Measurements from ENCODE around the gene TCEA3.
A peak's percentile ranks its signal among the peaks of the same experiment; 100 is the strongest.

TCEA3 gene

DNA sequence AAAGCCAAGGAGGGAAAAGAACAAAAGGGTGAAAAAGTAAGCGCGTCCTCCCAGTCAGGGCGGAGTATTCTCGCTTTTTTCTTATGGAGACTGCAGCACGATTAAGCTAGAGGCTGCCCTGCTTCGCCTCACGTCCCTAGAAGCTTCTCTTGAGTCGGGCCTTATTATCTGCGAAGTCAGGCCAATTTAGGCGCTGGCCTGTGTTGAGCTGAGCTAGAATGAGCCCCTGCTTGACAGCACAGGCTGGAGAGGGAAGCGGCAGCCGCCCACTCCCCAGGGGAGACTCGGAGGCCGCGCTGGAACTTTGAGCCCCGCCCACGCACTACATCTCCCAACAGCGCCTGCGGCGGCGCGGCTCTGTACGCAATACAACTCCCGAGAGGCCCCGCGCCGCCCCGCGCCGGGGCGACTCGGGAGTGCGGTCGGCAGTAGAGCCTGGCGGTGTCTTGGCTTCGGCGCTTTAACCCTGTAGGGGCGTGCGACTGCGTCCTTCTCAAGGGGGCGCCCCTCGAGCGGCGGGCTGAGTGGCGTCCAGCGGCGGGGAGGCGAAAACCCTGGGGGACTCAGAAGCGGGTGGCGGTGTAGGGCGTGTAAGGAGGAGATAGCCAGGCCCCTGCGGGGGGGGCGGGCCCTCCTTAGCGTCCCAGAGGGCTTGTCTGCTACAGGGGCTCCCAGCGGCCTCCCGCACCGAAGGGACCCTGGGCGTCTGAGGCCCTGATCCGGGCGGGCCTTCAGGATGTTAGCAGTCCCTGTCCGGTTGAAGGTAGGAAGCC, 55.8 kb downstream of the TCEA3 start:
- DNase-seq (ENCODE audit: low read depth, low spot score), result peak; percentile 97

DNA sequence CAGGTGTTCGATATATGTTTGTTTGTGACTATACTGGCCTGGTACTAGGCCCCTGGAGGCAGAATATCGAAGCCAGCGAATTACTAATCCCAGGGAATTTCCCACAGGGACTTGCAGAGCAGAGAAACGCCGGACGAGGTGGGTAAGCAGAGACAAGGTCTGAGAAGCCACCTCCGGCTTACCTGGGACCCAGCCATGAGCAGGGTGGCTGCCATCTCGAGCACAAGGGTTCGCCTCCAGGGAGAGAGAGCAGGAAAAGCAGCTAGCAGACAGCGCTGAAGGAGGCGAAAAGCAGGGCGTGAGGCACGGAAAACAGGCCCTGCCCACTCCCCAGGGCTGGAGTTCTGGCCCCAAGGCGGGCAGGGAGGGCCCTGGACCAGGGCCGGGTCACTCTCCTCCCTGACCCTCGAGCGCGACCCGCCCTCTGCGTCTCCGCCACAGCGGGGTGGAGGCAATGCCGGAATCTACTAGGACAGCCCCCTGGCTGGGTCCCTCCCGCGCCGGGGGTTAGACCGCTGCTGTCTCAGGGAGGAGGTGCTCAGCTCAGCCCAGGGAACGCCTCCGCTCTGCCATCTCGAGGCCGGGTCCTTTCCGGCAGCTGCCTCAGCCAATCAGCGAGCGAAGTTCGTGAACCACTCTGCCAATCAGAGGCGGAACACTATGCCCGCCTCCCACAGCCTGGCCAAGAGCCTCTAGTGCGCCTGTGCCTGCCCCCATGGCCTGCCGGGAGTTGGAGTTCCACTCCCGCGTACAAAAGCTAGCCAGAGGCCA, 56.6 kb downstream of the TCEA3 start:
- DNase-seq (ENCODE audit: low read depth, low spot score), result peak; percentile 100

DNA sequence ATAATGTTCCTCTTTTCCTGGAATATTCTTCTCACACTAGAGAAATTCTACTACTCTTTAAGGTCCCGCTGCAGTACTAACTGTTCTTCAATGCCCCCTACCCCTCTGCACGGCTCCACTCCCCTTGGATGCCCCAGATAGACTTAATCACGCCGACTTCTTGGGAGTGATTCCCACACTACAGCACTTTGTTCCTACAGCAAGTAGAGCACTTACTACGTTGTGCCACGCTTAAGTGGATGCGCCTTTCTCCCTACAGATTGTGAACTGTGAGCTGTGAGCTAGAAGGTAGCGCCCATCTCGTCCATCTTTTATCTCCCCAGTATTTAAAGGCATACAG, 57.1 kb downstream of the TCEA3 start:
- DNase-seq (ENCODE audit: low read depth, low spot score), result no peak

DNA sequence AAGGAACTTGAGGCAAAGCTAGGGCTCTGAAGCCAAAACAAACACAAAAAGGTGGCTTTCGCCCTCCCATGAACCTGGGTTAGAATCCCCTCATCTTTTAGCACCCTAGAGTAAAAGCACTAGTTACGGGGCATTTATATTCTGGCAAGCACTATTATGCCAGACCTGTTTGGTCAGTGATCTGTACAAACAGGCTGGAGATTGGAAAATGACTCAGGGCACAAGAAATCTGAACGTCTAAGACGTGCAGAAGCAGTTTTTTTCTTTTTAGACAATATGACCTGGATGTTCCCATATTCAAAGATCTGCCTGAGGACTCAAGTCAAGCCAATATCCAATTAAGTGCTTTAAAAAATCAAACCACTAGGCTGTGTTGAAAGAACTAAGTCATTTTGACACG, 58.0 kb downstream of the TCEA3 start:
- no peak for DNase-seq (ENCODE audit: low read depth, low spot score)

DNA sequence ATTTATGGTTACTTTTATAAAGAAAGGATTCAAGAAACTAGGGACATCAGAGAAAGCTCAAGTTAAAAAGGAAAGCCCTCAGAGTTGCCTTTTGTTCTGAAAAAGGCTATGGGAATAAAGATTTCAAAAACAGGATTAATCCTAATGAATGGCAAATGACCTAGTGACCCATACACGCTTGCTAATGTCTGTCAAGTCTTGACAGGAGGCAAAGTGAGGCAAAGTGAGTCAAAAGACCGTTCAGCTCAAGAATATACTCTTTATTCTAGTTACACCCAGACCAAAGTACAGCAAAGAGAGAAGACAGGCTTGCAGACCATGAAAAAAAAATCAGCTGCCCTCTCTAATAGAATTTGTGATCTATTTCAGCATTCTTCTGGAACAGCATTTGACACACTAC, 58.4 kb downstream of the TCEA3 start:
- DNase-seq (ENCODE audit: low read depth, low spot score), result no peak

DNA sequence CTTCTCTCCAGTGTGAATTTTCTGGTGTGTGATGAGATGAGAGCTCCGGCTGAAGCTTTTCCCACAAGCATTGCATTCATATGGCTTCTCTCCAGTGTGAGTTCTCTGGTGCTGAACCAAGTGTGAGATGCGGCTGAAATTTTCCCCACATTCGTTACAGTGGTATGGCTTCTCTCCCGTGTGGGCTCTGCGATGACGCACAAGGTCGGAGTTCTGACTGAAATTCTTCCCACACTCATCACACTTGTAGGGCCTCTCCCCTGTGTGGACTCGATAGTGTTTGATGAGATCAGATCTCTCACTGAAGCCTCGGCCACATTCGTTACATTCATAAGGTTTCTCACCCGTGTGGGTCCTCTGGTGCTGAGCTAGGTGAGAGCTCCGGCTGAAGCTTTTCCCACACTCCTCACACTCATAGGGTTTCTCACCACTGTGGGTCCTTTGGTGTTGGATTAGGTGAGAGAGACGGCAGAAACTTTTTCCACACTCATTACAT, 62.3 kb downstream of the TCEA3 start:
- DNase-seq (ENCODE audit: low read depth, low spot score), result no peak

DNA sequence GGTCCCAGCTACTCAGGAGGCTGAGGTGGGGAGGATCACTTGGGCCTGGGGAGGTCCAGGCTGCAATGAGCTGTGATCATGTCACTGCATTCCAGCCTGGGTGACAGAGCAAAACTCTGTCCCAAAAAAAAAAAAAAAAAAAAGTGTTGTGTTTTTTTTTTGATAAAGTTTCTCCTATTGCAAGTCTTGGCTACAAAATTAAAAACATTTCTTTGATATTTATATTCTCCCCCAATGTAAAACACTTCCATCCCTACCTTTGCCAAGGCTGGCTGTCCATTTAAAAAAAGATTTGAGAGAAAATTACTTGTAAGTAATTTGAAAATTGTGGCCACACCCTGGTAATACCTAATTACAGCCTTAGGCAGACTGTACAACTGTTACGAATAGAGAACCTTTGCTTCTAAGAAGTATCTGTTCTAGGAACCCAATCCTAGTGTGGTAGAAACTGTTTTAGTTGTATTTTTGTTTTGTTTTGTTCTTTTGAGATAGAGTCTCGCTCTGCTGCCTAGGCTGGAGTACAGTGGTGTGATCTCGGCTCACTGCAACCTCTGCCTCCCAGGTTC, 66.2 kb downstream of the TCEA3 start:
- DNase-seq (ENCODE audit: low read depth, low spot score), result no peak

DNA sequence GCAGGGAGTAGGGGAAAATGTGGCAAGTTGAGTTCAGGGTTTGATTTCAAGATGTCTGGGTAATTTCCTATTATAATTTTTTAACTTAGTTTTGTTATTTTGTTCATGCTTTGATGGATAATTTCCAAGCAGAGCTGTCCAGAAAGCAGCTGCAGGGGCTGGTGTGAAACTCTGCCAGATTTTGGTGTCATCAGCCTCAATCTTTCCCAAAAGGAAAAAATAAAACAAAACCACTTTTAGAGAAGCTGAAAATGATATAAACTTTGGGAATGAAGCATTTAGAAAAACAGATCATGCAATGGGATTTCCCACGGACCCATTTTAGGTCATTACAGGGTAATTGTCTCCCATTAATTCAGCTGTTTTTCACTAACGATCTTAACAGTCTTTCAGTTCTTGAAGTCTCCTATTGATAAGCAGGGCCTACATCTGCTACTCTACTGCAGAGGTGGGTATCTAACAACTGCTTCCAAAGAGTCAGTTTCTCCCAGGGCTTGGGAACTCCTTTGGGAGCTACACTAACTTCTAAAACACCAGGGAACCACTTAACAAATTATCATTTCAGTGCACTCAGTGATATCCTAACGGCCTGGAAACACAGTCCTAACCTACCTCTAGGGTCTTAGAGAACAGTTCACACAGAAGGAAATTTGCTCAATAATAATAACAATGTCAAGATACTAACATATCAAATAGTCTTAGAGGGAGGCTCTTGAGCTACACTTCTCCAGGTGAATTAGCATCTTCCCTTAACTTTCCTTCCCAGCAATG, 67.2 kb downstream of the TCEA3 start:
- no peak for DNase-seq (ENCODE audit: low read depth, low spot score)

DNA sequence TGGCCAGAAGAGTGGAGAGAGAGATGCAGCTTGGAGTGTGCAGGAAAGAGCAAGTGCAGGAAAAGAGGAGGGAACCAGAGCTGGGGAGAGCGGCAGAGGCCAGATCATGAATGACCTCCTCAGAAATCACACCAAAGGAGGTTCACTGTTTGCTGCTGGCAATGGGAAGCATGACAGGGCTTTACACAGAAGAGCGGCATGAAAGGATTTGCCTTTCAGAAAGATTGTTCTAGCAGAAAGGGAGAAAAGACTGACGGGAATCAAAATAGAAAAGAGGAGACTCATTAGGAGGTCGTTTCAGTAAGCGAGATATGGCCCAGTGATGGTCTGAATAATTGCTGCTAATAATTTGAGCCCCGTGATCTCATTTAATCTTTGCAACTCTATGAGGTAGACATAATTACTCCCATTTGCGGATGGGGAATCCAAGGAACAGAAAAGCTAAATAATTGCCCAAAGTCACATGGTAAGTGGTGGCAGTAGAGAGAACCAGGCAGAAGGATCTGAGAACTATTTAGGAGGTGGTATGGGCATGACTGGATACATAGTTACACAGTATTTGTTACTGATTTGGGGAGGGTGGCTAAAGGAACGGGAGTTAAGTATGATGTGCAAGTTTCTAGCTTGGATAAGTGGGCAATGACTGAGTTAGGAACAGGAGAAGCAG, 67.9 kb downstream of the TCEA3 start:
- no peak for DNase-seq (ENCODE audit: low read depth, low spot score)

DNA sequence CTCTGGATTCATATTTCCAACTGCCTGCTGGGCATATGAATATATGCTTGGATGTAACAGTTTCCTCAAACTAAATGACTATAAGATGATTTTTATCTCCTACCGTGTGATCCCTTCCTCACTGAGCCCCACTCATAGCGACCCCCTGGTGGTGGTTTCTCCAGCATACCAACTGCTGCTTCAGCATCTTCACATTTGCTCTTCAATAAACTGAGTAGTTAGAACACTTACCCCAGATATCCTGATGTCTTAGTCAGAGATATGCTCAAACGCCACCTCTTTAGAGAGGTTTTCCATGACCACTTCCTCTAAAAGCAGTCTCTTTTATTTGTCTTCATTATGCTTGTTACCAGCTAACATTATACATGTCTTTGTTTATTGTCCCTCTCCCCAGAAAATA, 70.3 kb downstream of the TCEA3 start:
- DNase-seq (ENCODE audit: low read depth, low spot score), result no peak

DNA sequence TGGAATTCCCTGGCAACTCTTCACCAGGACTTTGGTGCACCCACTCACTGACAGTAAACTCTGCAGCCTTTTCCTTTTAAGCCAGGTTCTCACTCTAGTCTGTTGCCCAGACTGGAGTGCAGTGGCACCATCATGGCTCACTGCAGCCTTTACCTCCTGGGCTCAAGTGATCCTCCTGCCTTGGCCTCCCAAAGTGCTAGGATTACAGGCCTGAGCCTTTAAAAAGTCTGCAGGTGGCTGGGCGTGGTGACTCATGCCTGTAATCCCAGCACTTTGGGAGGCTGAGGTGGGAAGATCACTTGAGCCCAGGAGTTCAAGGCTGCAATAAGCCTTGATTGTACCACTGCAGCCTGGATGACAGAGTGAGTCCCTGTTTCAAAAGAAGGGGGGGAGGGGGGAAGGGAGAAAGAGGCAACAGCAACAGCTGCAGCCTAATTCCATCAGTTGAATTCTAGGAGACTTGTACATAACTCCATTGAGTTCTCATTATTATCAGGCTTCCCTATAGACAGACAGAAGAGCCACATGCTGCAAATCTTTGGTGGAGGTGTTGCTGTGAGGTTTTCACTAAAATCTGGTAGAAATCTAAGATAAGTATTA, 72.4 kb downstream of the TCEA3 start:
- DNase-seq (ENCODE audit: low read depth, low spot score), result no peak

DNA sequence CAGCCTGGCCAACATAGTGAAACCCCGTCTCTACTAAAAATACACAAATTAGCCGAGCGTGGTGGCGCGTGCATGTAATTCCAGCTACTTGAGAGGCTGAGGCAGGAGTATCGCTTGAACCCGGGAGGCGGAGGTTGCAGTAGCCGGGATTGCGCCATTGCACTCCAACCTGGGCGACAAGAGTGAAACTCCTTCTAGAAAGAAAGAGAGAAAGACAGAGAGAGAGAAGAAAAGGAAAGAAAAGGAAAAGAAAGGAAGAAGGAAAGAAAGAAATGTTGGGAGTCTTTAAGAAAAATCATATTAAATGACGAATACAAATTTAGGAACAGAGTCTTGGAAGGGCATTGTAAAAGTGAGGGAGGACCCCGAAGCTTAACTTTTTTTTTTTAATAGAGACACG, 78.6 kb downstream of the TCEA3 start:
- DNase-seq (ENCODE audit: low read depth, low spot score), result no peak

DNA sequence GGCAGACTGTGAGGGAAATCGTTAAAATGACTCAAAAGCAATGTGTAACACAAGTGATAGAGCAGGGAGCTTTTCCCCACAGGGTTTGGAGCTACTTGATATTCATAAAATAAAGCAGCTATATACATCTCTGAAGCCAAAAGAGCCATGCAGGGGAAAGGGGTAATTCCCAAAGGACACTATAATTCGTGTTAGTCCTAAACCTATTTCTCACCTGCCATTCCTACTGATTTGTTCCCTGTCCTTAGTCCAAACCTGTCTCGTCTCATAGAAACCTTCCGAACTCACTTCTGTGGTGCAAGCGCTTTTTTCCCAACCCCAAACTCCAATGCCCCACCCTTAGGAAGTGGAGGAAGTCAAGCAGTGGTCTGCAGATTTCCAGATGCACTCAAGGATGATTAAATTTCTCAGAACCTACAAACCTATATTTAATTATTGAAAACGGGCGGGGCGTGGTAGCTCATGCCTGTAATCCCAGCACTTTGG, 79.5 kb downstream of the TCEA3 start:
- DNase-seq (ENCODE audit: low read depth, low spot score), result no peak

DNA sequence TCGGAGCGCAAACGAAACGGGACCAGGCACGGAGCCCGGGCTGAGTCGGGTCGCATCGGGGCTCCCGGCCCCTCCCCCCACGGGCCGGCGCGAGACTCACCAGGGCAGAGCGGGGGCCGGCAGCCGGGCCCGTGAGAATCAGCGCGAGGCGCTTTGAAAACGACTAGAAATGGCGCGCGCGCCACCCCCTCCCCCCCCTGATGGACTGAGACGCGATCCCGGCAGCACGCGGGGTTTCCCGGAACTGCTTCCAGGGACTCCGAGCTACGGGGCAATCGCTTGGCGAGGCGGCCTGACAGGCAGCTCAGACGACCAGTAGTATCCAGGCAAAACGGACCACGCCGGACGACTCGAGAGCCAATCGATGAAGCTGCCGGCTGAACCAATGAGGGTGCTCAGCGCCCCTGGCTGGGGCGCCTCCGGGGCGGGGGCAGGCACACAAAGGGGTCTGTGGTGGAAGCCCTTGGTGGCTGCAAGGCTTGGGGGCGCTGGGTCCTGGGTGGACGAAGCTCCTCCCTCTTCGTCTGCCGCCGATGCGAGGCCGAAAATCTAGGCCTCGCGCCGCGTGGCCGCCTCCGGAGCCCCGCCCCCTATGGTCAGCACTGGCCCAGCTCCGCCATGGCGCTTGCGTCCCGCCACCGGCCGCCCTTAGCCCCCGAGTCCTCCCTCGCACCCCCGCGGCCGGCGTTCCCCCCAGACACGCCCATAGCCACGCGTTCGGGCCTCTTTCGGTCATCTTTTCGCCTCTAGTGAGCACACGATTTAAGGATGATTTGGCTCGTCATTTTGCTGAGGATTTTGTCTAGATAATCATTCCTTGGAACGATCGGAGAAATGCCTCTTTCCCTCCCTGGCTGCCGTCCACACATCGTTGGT, 80.2 kb downstream of the TCEA3 start, which contains the start of gene HNRNPR:
Gene HNRNPR (minus strand): TSS at position 174 of the 876 bp plus-strand sequence. CDS start 3,276 bp downstream, outside the sequence.
- DNase-seq (ENCODE audit: low read depth, low spot score), result peak; percentile 100

DNA sequence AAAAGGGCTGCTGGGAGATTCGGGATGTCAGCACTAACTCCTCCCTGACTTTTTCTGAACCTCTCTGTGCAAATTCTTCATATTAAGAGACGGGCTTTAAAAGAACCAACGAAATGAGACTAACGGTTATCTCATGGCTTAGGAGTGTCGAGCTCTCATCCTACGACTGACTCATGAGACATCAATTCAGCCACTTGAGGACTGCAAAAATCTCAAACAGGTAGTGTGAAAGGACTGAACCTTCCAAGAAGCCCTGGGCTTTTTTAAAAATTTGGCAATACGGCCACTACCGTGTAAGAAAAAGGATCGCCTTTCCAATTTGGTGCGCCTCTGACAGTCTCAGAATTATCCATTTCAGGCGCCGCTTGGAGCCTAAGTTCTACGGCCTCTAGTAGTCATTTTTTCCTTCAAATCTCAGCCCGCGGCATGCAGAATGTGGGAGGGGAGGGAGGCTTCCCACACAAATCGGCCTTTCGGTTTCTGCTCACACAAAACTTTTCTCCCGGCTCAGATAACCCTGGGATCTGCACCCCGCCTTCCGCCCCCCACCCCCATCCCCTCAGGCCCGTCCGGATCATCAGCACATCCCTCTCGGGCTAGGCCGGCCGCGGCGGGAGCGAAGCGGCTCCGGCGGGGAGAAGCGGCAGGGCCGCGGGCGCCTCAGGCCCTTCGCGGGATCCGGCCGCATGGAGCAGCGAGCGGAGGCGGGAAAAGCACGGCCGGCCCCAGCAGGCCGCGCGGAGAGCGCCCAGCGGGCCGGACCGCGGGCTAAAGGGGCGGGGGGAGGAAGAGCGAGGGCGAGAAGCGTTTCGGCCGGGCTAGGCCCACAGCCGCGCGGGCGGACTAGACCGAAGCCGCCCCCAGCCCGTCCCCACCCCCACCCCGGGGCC, 81.1 kb downstream of the TCEA3 start:
- peak; percentile 73 for DNase-seq (ENCODE audit: low read depth, low spot score)

DNA sequence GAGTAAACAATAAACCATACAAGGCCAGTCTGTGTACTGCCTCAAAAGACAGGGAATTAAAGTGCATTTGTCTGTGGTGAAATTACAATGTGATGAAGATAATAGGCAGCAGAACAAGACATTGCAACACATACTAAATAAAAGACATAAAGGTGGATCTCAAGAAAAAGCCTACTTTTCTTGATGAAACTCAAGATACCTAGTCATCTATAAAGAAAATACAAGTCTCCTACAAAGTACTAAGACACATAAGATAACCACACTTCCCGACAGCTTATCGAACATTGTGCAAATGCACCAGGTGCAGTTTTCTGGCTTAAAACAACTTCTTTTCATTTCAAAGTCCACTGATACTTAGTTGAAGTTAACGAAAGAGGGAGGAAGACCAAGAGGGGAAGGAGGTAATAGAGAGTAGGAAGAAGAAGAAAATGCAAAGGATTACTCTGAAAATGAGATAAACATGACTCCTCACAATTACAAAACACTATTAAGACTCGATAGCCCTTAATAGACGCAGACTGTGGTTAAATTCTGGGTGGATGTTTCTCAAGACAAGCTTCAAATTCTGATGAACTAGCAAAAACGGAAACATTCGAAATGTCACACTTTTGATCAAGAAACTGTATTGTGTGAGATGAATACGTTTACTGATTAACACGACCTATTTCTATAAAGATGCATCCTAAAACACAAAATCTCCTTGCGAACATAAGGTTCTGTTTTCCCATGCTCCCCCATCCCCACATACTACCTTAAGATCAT, 82.4 kb downstream of the TCEA3 start:
- peak; percentile 18 for DNase-seq (ENCODE audit: low read depth, low spot score)

DNA sequence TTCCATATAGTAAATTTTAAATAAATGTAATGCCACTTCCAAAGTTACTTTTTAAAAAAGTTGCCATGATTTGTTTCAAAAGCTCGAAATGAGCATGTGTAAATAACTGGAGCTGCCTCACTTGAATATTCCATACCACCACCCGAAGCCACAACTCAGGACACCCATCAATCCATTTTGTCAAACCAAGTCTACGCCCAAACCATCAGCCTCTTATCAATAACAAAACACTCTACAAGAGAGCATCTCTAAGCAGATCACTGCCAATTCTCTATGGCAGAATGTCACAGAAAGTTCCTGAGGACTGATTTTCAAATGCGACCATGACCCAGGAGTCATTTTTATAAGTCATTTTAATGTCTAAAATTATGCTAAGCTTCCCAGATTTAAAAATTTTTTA, 84.9 kb downstream of the TCEA3 start:
- no peak for DNase-seq (ENCODE audit: low read depth, low spot score)

DNA sequence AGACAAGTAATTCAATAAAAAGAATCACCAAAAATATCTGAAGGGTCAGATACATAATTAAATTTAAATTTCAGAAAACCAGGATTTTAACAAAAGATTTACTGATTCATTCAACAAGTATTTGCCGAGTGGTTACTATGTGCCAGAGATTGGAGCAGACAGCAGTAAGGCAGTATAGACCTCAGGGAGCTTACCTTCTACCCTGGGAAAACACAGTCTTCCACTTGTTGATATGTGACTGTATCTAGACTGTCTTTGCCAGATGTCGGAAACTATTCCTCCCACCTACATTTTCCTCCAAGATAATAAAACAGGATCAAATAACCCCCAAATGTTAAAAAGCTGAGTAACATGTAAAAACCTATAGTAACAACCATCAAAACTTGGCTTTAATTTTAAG, 86.7 kb downstream of the TCEA3 start:
- no peak for DNase-seq (ENCODE audit: low read depth, low spot score)

Data from astrocyte of the hippocampus (primary cell).